Left renal pelvis (tissue), 4 donors: Measurements from ENCODE around the gene TENT5A. TPM values are rescaled to one million over a fixed set of nuclear protein-coding genes. Genes with fewer than 3 reads are reported as not detected.

Source experiments
- DNase-seq, 4 donors: peaks; one replicate each; pipeline ENCODE4 v3.0.0-alpha.2; 2013; ENCODE audit warnings: low read depth in 4 of 4, low spot score in 3 of 4
- polyA plus RNA-seq, 4 donors: library from polyadenylated mRNA; unstranded; fragments of 120-200 nt; gene quantifications; one replicate each; pipeline ENCODE4 v1.2.1, GENCODE V29; 2013; ENCODE audit not compliant: insufficient read length in 4 of 4

Gene TENT5A
- polyA plus RNA-seq, 4 donors = 3.4 to 20.2 (median 6.7) TPM

- no peak for DNase-seq
Measured at GRCh38 chr6:81720427-81720826, 32.1 kb downstream of the TENT5A start.

GRCh38 chr6:81718126-81718525 is 34.4 kb downstream of the TENT5A start:
- no peak for DNase-seq

- DNase-seq = no peak
Measured at GRCh38 chr6:81714684-81715083, 37.8 kb downstream of the TENT5A start.

GRCh38 chr6:81713205-81713604 is 39.3 kb downstream of the TENT5A start:
- no peak for DNase-seq

DNA sequence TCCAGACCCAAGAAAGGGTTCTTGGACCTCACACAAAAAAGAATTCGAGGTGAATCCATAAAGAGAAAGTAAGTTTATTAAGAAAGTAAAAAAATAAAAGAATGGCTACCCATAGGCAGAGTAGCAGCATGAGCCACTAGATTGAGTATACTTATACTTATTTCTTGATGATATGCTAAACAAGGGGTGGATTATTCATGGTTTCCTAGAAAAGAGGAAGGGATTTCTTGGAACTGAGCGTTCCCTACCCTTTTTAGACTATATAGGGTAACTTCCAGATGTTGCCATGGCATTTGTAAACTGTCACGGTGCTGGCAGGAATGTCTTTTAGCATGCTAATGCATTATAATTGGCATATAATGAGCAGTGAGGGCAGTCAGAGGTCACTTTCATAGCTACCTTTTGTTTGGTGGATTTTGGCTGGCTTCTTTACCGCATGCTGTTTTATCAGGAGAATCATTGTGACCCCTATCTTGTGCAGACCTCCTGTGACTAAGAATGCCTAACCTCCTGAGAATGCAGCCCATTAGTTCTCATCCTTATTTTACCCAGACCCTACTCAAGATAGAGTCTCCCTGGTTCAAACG is 44.3 kb downstream of the TENT5A start:
- DNase-seq = no peak

DNA sequence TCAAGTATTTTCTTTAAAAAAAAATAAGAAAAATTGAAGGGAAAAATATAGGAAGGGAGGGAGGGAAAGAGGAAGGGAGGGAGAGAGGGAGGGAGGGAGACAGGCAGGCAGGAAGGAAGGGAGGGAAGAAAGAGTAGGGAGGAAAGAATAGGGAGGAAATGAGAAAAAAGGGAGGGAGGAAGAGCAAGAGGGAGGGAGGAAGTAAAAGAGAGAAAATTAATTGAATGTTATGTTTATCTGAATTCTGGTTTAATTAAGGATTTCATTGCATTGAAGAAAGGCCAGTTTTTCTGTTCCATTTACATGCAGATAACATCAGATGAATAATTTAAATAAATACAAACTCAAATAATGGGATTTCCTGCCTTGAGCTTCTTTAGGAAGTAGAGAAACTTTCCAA is 47.8 kb downstream of the TENT5A start:
- DNase-seq = no peak

GRCh38 chr6:81700414-81700813 is 52.1 kb downstream of the TENT5A start:
- no peak for DNase-seq

DNA sequence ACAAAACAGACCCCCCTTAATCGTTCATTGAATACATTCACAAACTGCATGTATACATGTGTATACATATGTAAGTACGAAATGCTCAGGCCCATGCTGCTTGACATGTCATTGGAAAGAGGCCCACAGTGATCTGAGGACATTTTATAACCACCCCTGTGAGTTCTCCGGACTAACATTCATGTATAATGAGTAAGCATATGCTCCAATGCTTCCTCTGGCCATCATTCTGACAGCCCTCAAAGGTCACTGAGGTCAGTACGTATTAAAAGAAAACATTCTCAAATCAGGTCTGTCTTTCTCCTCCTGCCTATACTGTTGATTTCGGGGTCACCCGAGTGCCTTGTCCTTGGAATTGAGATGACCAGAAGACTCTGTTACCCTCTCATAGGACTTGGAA is 54.9 kb downstream of the TENT5A start:
- DNase-seq = no peak

GRCh38 chr6:81696524-81696923 is 56.0 kb downstream of the TENT5A start:
- DNase-seq = no peak
